Stimulated activated CD4-positive, alpha-beta T cell treated with anti-CD3 and anti-CD28 coated beads, TNF-alpha, amount 100 ng/mL, for 48 hours (primary cell): ENCODE results near the gene METTL17.

Experiments used
- DNase-seq, 3 donors: peaks; one replicate each; pipeline ENCODE4 v3.0.0-alpha.2; 2020; ENCODE audit warnings: low read depth in 3 of 3

Gene METTL17

DNA sequence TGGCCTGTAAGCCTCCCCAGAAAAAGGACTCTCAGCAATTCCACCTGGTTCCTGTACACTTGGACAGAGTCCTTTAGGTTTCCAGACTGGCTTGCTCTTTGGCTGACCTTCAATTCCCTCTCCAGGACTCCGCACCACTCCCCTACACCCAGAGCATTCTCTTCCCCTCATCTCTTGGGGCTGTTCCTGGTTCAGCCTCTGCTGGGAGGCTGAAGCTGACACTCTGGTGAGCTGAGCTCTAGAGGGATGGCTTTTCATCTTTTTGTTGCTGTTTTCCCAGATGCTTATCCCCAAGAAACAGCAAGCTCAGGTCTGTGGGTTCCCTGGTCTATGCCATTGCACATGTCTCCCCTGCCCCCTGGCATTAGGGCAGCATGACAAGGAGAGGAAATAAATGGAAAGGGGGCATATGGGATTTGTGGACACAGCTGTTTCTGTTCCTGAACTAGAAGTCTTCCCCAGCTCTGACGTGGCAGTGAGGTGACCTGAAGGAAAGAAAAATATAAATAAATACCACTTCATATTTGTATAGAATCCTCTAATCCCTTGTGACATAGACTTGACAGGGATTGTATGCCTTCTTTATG is 53.7 kb downstream of the METTL17 start:
- no peak for DNase-seq

DNA sequence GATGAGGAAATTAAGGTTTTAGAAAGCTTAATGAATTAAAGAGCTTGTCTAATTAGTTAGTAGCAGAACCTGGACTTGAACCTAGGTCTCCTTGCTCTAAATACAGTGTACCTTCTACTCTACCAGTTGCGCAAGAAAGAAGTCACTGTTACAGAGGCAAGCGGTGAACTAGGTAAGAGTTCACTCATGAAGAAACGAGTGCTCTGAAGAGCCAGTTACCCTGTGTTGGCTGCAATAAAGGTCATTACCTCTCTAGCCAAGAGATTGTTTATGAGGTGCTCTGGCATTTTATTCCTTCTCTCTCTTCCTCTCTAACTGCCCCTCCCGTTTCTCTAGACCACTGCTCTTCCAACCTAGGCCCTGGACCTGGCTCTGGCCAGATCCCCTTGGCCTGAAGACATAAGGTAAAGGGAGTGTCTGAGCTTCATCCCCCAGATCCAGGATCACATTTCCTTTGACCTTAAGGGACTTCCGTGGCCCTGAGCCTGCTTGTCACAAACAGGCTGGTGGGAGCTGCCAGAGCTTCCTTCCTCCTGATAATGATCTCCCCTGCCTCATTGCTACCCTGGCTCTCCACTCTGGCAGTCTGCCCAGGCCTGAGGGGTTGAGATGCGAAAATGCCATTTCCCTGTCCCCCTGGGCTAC is 54.3 kb downstream of the METTL17 start:
- DNase-seq: no peak
